HepG2 (cell line): ENCODE data around the gene SF1. TPM values are rescaled to one million over a fixed set of nuclear protein-coding genes. Genes with fewer than 3 reads are reported as not detected.

Experiments used
- ATAC-seq: fragments of 200-7000 bp; cut with Tn5 transposase; 3 replicates; pipeline ENCODE4 v1.9.1; 2020; ENCODE audit warnings: mild to moderate bottlenecking, moderate library complexity
- BruUV-seq: library from RNA; stranded (reverse); fragments of 400-500 nt; replicated peaks from 2 replicates; lab custom pipeline; 2021; lab: Mats Ljungman, UMichigan
- CTCF ChIA-PET: fragments of 300-600 bp; formaldehyde crosslinking; extraction: SDS; loops from one replicate; lab custom pipeline; 2021; ENCODE audit warnings: low total read pairs, inconsistent platforms, low intra/inter-chr PET ratio; lab: Yijun Ruan, JAX
- POLR2A ChIA-PET: fragments of 350-600 bp; sonication (Branson Sonifier 250); formaldehyde crosslinking; loops from one replicate; lab custom pipeline; 2020; ENCODE audit warnings: antibody characterized with exemption, inconsistent platforms; lab: Yijun Ruan, JAX
- DNase-seq: peaks from one replicate; pipeline ENCODE4 v3.0.0-alpha.2; 2015; ENCODE audit warnings: low spot score
- FAIRE-seq: peaks from 3 replicates; lab custom pipeline; 2011; peaks lifted over from hg19 to GRCh38; lab: Jason Lieb, UNC
- H2AFZ ChIP-seq: one replicate; pipeline ENCODE4 v1.6.1; 2011; ENCODE audit warnings: low read length, inconsistent platforms
- H3K27ac ChIP-seq: fragments of 300-600 bp; 3 replicates; pipeline ENCODE4 v1.8.0; 2011; ENCODE audit warnings: mixed run types, mild to moderate bottlenecking, mixed read lengths, low read length, inconsistent platforms; ENCODE audit not compliant: insufficient read depth; ENCODE audit errors: extremely low read length
- H3K27me3 ChIP-seq, 2 experiments: fragments of 200-600 bp in 1 of 2; 2 replicates in 1 of 2; 3 replicates in 1 of 2; pipeline versions ENCODE4 v1.6.0 to v1.8.0; 2011; ENCODE audit warnings: low read length in 2 of 2, mild to moderate bottlenecking in 2 of 2, moderate library complexity in 2 of 2, inconsistent platforms in 1 of 2; ENCODE audit not compliant: insufficient read depth in 2 of 2, control insufficient read depth in 1 of 2
- H3K36me3 ChIP-seq, 2 experiments: fragments of 200-600 bp in 1 of 2; replicated peaks in 1 of 2; 2 replicates in 1 of 2; 3 replicates in 1 of 2; pipeline versions ENCODE4 v1.5.1 to v1.8.0; 2011; ENCODE audit warnings: low read length in 2 of 2, inconsistent platforms in 1 of 2; ENCODE audit not compliant: insufficient read depth in 2 of 2, control insufficient read depth in 1 of 2
- H3K4me1 ChIP-seq: 2 replicates; pipeline ENCODE4 v1.5.1; 2012; ENCODE audit warnings: low read length, inconsistent platforms; ENCODE audit not compliant: insufficient read depth
- H3K4me2 ChIP-seq: 2 replicates; pipeline ENCODE4 v1.6.0; 2011; ENCODE audit warnings: low read depth, low read length, inconsistent platforms
- H3K4me3 ChIP-seq, 3 experiments: fragments of 200-600 bp in 1 of 3; sonication (generic), shearing (Covaris generic) in 1 of 3; replicated peaks in 1 of 3; 2 replicates each; pipeline ENCODE4 v1.5.1; 2011 to 2016; ENCODE audit warnings: low read length in 3 of 3, inconsistent platforms in 2 of 3, low read depth in 2 of 3, mild to moderate bottlenecking in 2 of 3, control low read depth in 1 of 3, mixed read lengths in 1 of 3; ENCODE audit not compliant: insufficient read depth in 1 of 3
- H3K79me2 ChIP-seq: one replicate; pipeline ENCODE4 v1.6.1; 2011; ENCODE audit warnings: low read length, inconsistent platforms; ENCODE audit not compliant: insufficient read depth
- H3K9ac ChIP-seq: 2 replicates; pipeline ENCODE4 v1.6.0; 2011; ENCODE audit warnings: mild to moderate bottlenecking, low read depth, low read length, inconsistent platforms; ENCODE audit not compliant: insufficient read depth
- H3K9me3 ChIP-seq: 2 replicates; pipeline ENCODE4 v1.5.1; 2012; ENCODE audit warnings: mild to moderate bottlenecking, low read length
- H4K20me1 ChIP-seq: 2 replicates; pipeline ENCODE4 v1.6.0; 2011; ENCODE audit warnings: inconsistent platforms, mild to moderate bottlenecking, low read length, moderate library complexity; ENCODE audit not compliant: insufficient read depth
- ARHGAP35 ChIP-seq: sonication (generic); formaldehyde crosslinking; IDR thresholded peaks from 2 replicates; pipeline ENCODE4 v1.9.0; 2022; ENCODE audit warnings: mild to moderate bottlenecking, inconsistent platforms, moderate library complexity, missing genetic modification reagents, borderline replicate concordance
- BATF2 ChIP-seq: sonication (generic); formaldehyde crosslinking; IDR thresholded peaks from 2 replicates; pipeline ENCODE4 v1.8.0; 2022; ENCODE audit warnings: mild to moderate bottlenecking, missing genetic modification reagents, moderate library complexity
- FOXK2 ChIP-seq: fragments of 450-650 bp; IDR thresholded peaks from 2 replicates; pipeline ENCODE4 v1.6.1; 2016
- GPBP1L1 ChIP-seq: sonication (generic); formaldehyde crosslinking; IDR thresholded peaks from 2 replicates; pipeline ENCODE4 v1.5.0; 2020; ENCODE audit warnings: mild to moderate bottlenecking, missing genetic modification reagents
- PITX1 ChIP-seq: sonication (generic); formaldehyde crosslinking; IDR thresholded peaks from 2 replicates; pipeline ENCODE4 v1.5.1; 2020; ENCODE audit warnings: mild to moderate bottlenecking, missing genetic modification reagents
- POLR2A ChIP-seq, 2 experiments: IDR thresholded peaks; 2 replicates each; pipeline ENCODE4 v1.6.1; 2011; ENCODE audit warnings: low read depth in 2 of 2, low read length in 2 of 2, mild to moderate bottlenecking in 1 of 2, moderate library complexity in 1 of 2; ENCODE audit not compliant: insufficient read depth in 1 of 2
- POLR2G ChIP-seq: fragments of 200-400 bp; formaldehyde crosslinking; IDR thresholded peaks from 2 replicates; pipeline ENCODE4 v1.6.1; 2018; ENCODE audit warnings: mild to moderate bottlenecking, low read depth, low read length, moderate library complexity
- PRDM10 ChIP-seq: sonication (generic); formaldehyde crosslinking; IDR thresholded peaks from 2 replicates; pipeline ENCODE4 v1.4.0; 2020; ENCODE audit warnings: low read depth, missing genetic modification reagents
- RARA ChIP-seq: IDR thresholded peaks from 2 replicates; pipeline ENCODE4 v1.6.1; 2016; ENCODE audit warnings: missing genetic modification reagents, missing compliant biosample characterization
- RBM22 ChIP-seq: fragments of 200-400 bp; formaldehyde crosslinking; optimal IDR thresholded peaks from 2 replicates; pipeline ENCODE3; 2017; ENCODE audit warnings: mild to moderate bottlenecking, low read length, moderate library complexity
- SRY ChIP-seq: sonication (generic); formaldehyde crosslinking; IDR thresholded peaks from 2 replicates; pipeline ENCODE4 v1.8.0; 2022; ENCODE audit warnings: mild to moderate bottlenecking, missing genetic modification reagents
- TEF ChIP-seq: sonication (generic); formaldehyde crosslinking; IDR thresholded peaks from 2 replicates; pipeline ENCODE4 v1.5.0; 2020; ENCODE audit warnings: missing genetic modification reagents
- ZNF124 ChIP-seq: sonication (generic); formaldehyde crosslinking; IDR thresholded peaks from 2 replicates; pipeline ENCODE4 v1.4.0; 2020; ENCODE audit warnings: missing genetic modification reagents
- ZSCAN25 ChIP-seq: sonication (generic); formaldehyde crosslinking; IDR thresholded peaks from 2 replicates; pipeline ENCODE4 v1.8.0; 2022; ENCODE audit warnings: mild to moderate bottlenecking, missing genetic modification reagents
- WGBS: methylation state at CpG from one replicate; pipeline ENCODE4 v1.1.6; 2017; ENCODE audit warnings: low lambda C conversion rate; 5-methylcytosine and 5-hydroxymethylcytosine counted together
- in situ Hi-C: cut with HindIII; loops from 2 replicates; pipeline ENCODE4 v1.10.0; 2017; ENCODE audit warnings: low pct_unique_long_range_greater_than_20kb; ENCODE audit not compliant: extremely low pct_ligation_motif_present
- intact Hi-C: fragments of 100-400 bp; cut with micrococcal nuclease; formaldehyde crosslinking; loops from one replicate; pipeline ENCODE4 v1.10.0; 2022; ENCODE audit not compliant: unreplicated experiment
- polyA plus RNA-seq, 8 experiments: library from polyadenylated mRNA; depleted of rRNA in 3 of 8; stranded (reverse) in 7 of 8; unstranded in 1 of 8; fragments of >200 nt; fragmentation: Illumina TruSeq in 4 of 8; extraction: Trizol in 4 of 8; gene quantifications; 2 replicates each; pipeline versions ENCODE4 v1.2.1 to v1.2.3, GENCODE V29; 2011 to 2016; ENCODE audit warnings: low read depth in 4 of 8, missing spikeins in 1 of 8, mixed read lengths in 1 of 8; ENCODE audit not compliant: insufficient read depth in 1 of 8
- total RNA-seq, 5 experiments: library from RNA; depleted of rRNA; stranded (reverse); fragments of >200 nt; fragmentation: Illumina TruSeq; extraction: Trizol; gene quantifications; 2 replicates each; pipeline ENCODE4 v1.2.3, GENCODE V29; 2016; ENCODE audit warnings: low read depth in 1 of 5

SF1 gene
- total and polyA plus RNA-seq, 2 of the 13 experiments (the other 11 are each of a cell fraction or from before 2014, with no cell fraction given) = 55.5 to 70.4 TPM

- H3K4me2 ChIP-seq = no peak overlapping the region
- ATAC-seq = no peak
- H4K20me1 ChIP-seq = peaks cover 89% of the 10 kb centered on the region
- H3K4me1 ChIP-seq = peaks cover 24% of the 10 kb centered on the region
- BruUV-seq = no TSS peak
- TF ChIP-seq ZSCAN25 (CRISPR knock-in tag) (no peak), FOXK2 (no peak), PITX1 (CRISPR knock-in tag) (no peak), GPBP1L1 (CRISPR knock-in tag) (no peak), TEF (CRISPR knock-in tag) (no peak), POLR2A (IDR thresholded peaks at IDR 0.05; ENCODE audit: insufficient read depth in 1 of 2, low read depth in 2 of 2, low read length in 2 of 2) (peak in 1 of 2 experiments; percentile 38; a peak in 2 of 4 replicates), BATF2 (CRISPR knock-in tag) (no peak), ZNF124 (CRISPR knock-in tag) (no peak), SRY (CRISPR knock-in tag) (no peak), RARA (CRISPR knock-in tag) (no peak), RBM22 (peak; percentile 91), PRDM10 (CRISPR knock-in tag) (no peak), POLR2G (peak; percentile 36; the same call in 1 of the 2 replicates), ARHGAP35 (CRISPR knock-in tag) (no peak)
- H2AFZ ChIP-seq = no peak overlapping the region
- H3K4me3 ChIP-seq = no peak overlapping the region
- in situ Hi-C loops = no loop called here
- H3K9ac ChIP-seq = no peak overlapping the region
- no peaks in the 10 kb centered on the region for H3K9me3 ChIP-seq
- DNase-seq = no peak
- WGBS = over 99% methylated on average over 12 of the region's 12 CpGs
- H3K79me2 ChIP-seq = peaks cover 37% of the 10 kb centered on the region
- no peak overlapping the region for H3K27ac ChIP-seq
- H3K27me3 ChIP-seq = no peaks in the 10 kb centered on the region
- no peak for FAIRE-seq
- peaks cover 62 to 90% of the 10 kb centered on the region in 2 experiments for H3K36me3 ChIP-seq
- POLR2A ChIA-PET = interaction anchor here (1.2 kb wide), 1 partner anchor 9 kb away, joined by 3 read pairs; the partner anchor contains the start of gene SF1
- CTCF ChIA-PET = no interaction called here
- intact Hi-C loops = no loop called here
Observed at GRCh38 chr11:64770120-64770519, 8.2 kb downstream of the SF1 start.
